Left cardiac atrium (tissue), 4 donors: Measurements from ENCODE around the gene CHI3L1. TPM values are rescaled to one million over a fixed set of nuclear protein-coding genes. Genes with fewer than 3 reads are reported as not detected.

Experiments
- ATAC-seq, 2 donors: fragments of 200-7000 bp; cut with Tn5 transposase; one replicate each; pipeline ENCODE4 v1.9.1; 2020; ENCODE audit warnings: mild to moderate bottlenecking in 2 of 2, moderate library complexity in 2 of 2
- DNase-seq: peaks from one replicate; pipeline ENCODE4 v3.0.0-alpha.2; 2020
- intact Hi-C, 2 donors: fragments of 100-400 bp; cut with DNase I; formaldehyde crosslinking; loops; one replicate each; pipeline versions ENCODE4 v1.14.1 to v1.15.1; 2022 to 2023
- total RNA-seq, 2 donors: library from RNA; stranded (reverse); fragmentation: NEBNext Ultra II Directional; extraction: Animal tissue kit (Norgen Biotek cat#: 25700); gene quantifications; one replicate each; pipeline ENCODE4 v1.2.1, GENCODE V29; 2021
- donor health status: DM: no; HTN: yes; CAD: no.
- donor health status: DM: no; HTN: yes; CAD: no; lungs with severe emphysema.
- donor health status: DM: yes; HTN: yes; CAD: no.
- donor health status: Dilated cardiomyopathy.

Gene CHI3L1
- total RNA-seq, 2 donors from 2014 or later, result 6.1 to 20.4 TPM

DNA sequence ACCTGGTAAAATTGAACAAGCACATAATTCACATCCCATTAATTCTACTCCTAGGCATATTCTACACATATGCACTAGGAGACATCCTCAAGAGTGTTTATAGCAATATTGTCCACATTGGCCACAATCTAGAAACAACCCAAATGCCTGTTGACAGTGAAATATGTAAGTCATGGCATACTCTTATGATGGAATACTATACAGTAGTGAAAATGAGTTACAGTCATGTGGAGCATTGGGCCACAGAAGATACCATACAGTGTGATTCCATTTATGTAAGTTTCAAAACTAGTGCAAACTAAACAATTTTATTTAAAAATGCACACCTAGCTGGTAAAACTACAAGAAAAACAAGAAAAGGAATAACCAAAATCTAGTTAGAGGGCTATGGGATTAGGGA, 23.8 kb upstream of the CHI3L1 start:
- intact Hi-C loops, result no loop called here
- DNase-seq, result no peak
- no peak for ATAC-seq

DNA sequence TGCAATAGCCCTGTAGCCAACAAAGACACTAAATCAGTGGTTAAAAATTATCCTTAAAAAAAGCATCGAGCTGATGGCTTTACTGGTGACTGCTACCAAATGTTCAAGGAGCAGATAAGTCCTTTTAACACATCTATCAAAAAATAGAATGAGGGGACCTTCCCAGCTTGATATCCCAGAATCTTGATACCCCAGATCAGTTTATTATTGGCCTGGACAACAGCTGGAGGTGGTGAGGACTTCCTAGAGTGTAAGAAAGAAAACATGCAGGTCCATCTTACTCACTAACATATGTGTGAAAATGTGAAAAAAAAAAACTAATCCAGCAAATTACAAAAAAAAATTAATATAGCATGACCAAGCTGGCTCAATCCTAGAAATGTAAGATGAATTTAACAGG, 21.7 kb upstream of the CHI3L1 start:
- intact Hi-C loops, result no loop called here
- DNase-seq (no peak), ATAC-seq (no peak)

- ATAC-seq (no peak), DNase-seq (no peak)
- intact Hi-C loops, result no loop called here
Observed at GRCh38 chr1:203207751-203208150, 21.2 kb upstream of the CHI3L1 start.

- DNase-seq (no peak), ATAC-seq (no peak)
- intact Hi-C loops, result no loop called here
Observed at GRCh38 chr1:203206129-203206687, 19.7 kb upstream of the CHI3L1 start.

GRCh38 chr1:203204756-203205155, 18.3 kb upstream of the CHI3L1 start:
- DNase-seq (no peak), ATAC-seq (no peak)
- intact Hi-C loops, result no loop called here

GRCh38 chr1:203202431-203203245, 16.1 kb upstream of the CHI3L1 start:
- DNase-seq, result peak; percentile 61
- intact Hi-C loops, result no loop called here
- peak; percentile 69 to 75 for ATAC-seq

GRCh38 chr1:203201516-203202205, 15.2 kb upstream of the CHI3L1 start:
- intact Hi-C loops, result no loop called here
- DNase-seq (no peak), ATAC-seq (no peak)

- intact Hi-C loops, result no loop called here
- ATAC-seq, result no peak
- DNase-seq, result no peak
Observed at GRCh38 chr1:203200916-203201315, 14.4 kb upstream of the CHI3L1 start.

GRCh38 chr1:203199816-203200571, 13.5 kb upstream of the CHI3L1 start:
- intact Hi-C loops, result no loop called here
- DNase-seq (peak; percentile 47), ATAC-seq (peak; percentile 72 to 76)

GRCh38 chr1:203199481-203199815, 12.9 kb upstream of the CHI3L1 start:
- intact Hi-C loops, result no loop called here
- DNase-seq (no peak), ATAC-seq (no peak)

DNA sequence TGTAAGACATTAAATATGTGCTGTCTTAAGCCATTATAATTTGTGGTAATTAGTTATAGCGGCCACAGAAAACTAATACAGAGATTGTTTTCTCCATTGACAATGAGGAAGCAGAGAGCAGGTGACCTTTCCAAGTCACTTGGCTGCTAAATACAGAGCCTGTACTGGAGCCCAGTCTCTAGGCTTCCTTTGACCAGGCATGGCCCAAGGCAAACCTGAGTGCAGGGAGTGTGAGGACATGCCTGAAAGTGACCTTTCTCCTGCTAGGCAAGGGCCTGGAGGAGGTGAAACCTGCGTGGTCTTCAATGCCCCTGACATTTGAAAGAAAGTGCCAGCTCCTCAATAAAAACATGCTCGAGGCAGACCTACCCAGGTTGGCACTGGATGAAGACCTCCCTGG, 12.5 kb upstream of the CHI3L1 start:
- ATAC-seq (no peak), DNase-seq (no peak)
- intact Hi-C loops, result no loop called here

DNA sequence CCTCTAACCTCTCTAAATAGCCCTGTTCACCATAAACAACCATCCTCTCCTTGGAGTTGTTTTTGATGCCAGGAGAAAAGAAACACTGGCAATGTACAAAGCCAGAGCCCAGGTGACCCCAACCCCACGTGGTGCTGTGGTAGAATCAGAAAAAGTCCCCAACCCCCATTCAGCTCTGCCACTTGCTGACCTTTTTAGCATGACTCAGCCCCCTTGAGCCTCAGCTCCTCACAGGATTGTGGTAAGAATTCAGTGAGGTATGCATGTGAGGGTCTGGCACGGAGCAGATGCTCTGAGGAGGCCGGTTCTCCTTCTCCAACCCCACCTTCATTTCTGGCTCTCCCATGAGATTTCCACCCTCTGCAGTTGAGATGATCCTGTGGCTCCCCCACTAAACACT, 11.1 kb upstream of the CHI3L1 start:
- ATAC-seq, result no peak

GRCh38 chr1:203196371-203196770, 9.9 kb upstream of the CHI3L1 start:
- ATAC-seq (no peak), DNase-seq (no peak)
- intact Hi-C loops, result no loop called here

More for the DNA sequence above, 11.1 kb upstream of the CHI3L1 start:
- intact Hi-C loops, result no loop called here
- no peak for DNase-seq

- ATAC-seq (no peak), DNase-seq (no peak)
Observed at GRCh38 chr1:203190949-203191348, 4.4 kb upstream of the CHI3L1 start.

GRCh38 chr1:203189951-203190352, 3.4 kb upstream of the CHI3L1 start:
- ATAC-seq, result no peak
- DNase-seq, result no peak
- intact Hi-C loops, result no loop called here

More at GRCh38 chr1:203190949-203191348, 4.4 kb upstream of the CHI3L1 start:
- intact Hi-C loops, result no loop called here

- ATAC-seq (no peak), DNase-seq (no peak)
- intact Hi-C loops, result no loop called here
Observed at GRCh38 chr1:203188686-203189232, 2.3 kb upstream of the CHI3L1 start.

DNA sequence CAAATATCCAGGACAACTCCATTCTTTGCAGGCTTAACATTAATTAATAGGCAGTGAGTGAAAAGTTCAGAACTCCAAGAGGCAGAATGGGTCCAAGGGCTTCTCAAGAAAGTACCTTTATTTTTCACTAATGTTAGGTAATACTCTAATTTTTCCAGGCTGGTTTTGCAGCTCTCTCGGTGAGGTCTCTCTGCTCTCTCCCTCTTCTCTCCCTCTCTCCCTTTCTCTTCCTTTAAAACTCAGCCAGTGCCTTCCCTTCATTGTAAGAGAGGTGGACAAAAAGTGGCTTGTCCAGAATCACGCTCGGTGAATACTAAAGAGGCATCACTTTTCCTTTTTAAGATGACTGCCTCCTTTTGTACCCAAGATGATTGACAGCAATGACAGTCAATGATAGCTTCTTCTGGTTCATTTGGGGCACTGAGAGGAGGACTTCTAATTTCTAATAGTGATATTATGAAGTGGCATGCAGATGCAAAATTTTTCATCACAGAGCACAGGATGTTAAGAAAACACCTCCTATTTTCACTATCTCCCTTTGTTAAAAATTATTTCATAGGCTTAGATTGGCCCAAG, 1.3 kb upstream of the CHI3L1 start:
- DNase-seq (no peak), ATAC-seq (no peak)
- intact Hi-C loops, result no loop called here

DNA sequence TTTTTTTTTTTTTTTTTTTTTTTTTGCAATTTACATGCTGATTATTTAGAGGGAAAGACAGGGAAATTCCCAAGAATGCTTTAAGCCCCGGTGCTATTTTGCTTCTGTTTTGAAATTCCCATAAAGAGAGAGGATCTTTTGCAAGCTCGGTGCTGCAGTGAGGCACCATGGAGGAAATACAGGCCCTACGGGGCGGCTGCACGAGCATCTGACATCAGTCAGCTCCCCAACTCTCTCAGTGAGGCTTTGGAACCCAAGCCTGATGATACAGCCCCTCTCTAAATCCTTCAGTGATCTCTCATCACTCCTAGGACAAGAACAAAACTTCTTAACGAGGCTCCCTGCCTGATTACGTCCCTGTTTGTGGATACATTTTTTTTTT, 791 bp upstream of the CHI3L1 start:
- ATAC-seq (peak in 1 of 2 donors; percentile 8), DNase-seq (no peak)
- intact Hi-C loops, result no loop called here

GRCh38 chr1:203186091-203186445, 436 bp downstream of the CHI3L1 start:
- no peak for DNase-seq
- peak in 1 of 2 donors; percentile 18 for ATAC-seq
- intact Hi-C loops, result no loop called here
